Ascending aorta (tissue), 2 donors: ENCODE data around the gene CRYGN. TPM values are rescaled to one million over a fixed set of nuclear protein-coding genes. Genes with fewer than 3 reads are reported as not detected.

Source experiments
- DNase-seq, 2 donors: peaks; one replicate each; pipeline ENCODE4 v3.0.0-alpha.2; 2019; ENCODE audit warnings: low spot score in 2 of 2
- H3K27ac ChIP-seq, 2 donors: fragments of 200-600 bp; sonication (generic); one replicate each; pipeline ENCODE4 v1.5.1; 2016 to 2017; ENCODE audit warnings: mild to moderate bottlenecking in 1 of 2
- H3K27me3 ChIP-seq: fragments of 200-600 bp; sonication (generic); one replicate; pipeline ENCODE4 v1.5.1; 2017
- H3K36me3 ChIP-seq, 2 donors: fragments of 200-600 bp; sonication (generic); one replicate each; pipeline ENCODE4 v1.5.1; 2016
- H3K4me1 ChIP-seq, 2 donors: fragments of 200-600 bp; sonication (generic); one replicate each; pipeline ENCODE4 v1.5.1; 2016 to 2017; ENCODE audit warnings: mild to moderate bottlenecking in 1 of 2
- H3K4me3 ChIP-seq, 2 donors: fragments of 200-600 bp; sonication (generic); one replicate each; pipeline ENCODE4 v1.5.1; 2016 to 2017; ENCODE audit warnings: mild to moderate bottlenecking in 1 of 2
- H3K9me3 ChIP-seq, 2 donors: fragments of 200-600 bp; sonication (generic); one replicate each; pipeline ENCODE4 v1.5.1; 2016
- CTCF ChIP-seq, 3 experiments: fragments of 200-600 bp in 2 of 3; fragments of 450-650 bp in 1 of 3; sonication (generic) in 2 of 3; IDR thresholded peaks; one replicate each; pipeline ENCODE4 v1.5.1; 2016 to 2019; ENCODE audit warnings: antibody characterized with exemption in 3 of 3, mild to moderate bottlenecking in 1 of 3, moderate library complexity in 1 of 3
- intact Hi-C: fragments of 100-400 bp; cut with DNase I; formaldehyde crosslinking; loops from one replicate; pipeline ENCODE4 v1.15.1; 2023
- total RNA-seq: library from RNA; depleted of rRNA; stranded (reverse); fragments of >200 nt; gene quantifications from one replicate; pipeline ENCODE4 v1.1.0, GENCODE V29; 2016

CRYGN gene
- total RNA-seq, 1 donor from 2014 or later: not detected

DNA sequence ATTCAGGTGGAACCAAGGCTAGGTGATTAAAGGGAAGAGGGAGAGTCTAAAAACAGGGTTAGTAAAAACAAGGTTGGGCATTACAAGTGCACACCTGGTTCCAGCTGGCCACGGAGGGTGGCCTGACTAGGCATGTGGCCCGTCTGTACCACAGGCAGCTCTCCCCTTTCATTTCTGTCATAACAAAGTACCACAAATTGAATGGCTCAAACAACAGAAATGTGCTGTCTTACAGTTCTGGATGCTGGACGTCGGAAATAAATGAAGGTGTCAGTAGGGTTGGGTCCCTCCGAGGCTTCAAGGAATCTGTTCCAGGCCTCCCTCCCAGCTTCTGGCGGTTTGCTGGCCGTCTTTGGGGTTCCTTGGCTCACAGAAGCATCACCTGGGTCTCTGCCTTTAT, 16.7 kb downstream of the CRYGN start:
- H3K36me3 ChIP-seq: no peaks in the 10 kb centered on the region
- H3K27ac ChIP-seq: no peak overlapping the region
- peaks cover 5 to 10% of the 10 kb centered on the region in 2 donors for H3K9me3 ChIP-seq
- H3K4me3 ChIP-seq: no peak overlapping the region
- intact Hi-C loops: no loop called here
- H3K27me3 ChIP-seq: no peaks in the 10 kb centered on the region
- peaks cover 12 to 18% of the 10 kb centered on the region in 2 donors for H3K4me1 ChIP-seq
- DNase-seq: no peak
- no peak for TF ChIP-seq CTCF (IDR thresholded peaks at IDR 0.05)

DNA sequence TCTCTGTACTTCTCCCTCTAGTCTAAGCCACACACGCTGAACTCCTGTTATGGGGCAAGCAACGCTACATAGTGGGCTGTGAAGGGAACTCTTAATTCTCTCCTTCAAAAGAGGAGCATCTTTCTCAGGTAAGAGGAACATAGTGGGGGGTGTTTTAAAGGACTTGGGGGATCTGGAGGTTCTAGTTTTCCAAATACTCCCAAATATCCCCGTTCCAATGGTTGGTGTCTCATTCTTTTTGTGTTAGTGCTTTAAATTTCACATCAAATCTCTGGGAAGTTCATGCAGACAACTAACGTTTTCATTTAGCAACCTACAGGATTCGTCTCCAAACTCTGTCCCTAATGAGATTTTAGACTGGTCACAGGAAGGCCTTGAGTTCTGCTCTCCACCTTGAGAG, 17.7 kb downstream of the CRYGN start:
- Histone ChIP-seq H3K27ac (no peak overlapping the region), H3K4me3 (no peak overlapping the region), H3K36me3 (no peaks in the 10 kb centered on the region), H3K27me3 (no peaks in the 10 kb centered on the region), H3K9me3 (peaks cover 5 to 10% of the 10 kb centered on the region in 2 donors), H3K4me1 (peaks cover 5 to 11% of the 10 kb centered on the region in 2 donors)
- intact Hi-C loops: no loop called here
- no peak for TF ChIP-seq CTCF (IDR thresholded peaks at IDR 0.05)
- DNase-seq: no peak

GRCh38 chr7:151420144-151420543, 19.8 kb downstream of the CRYGN start:
- Histone ChIP-seq H3K4me1 (no peaks in the 10 kb centered on the region), H3K9me3 (peaks cover 5 to 10% of the 10 kb centered on the region in 2 donors), H3K36me3 (no peaks in the 10 kb centered on the region), H3K4me3 (no peak overlapping the region), H3K27ac (no peak overlapping the region), H3K27me3 (no peaks in the 10 kb centered on the region)
- DNase-seq: no peak
- intact Hi-C loops: no loop called here
- TF ChIP-seq CTCF (IDR thresholded peaks at IDR 0.05): no peak

DNA sequence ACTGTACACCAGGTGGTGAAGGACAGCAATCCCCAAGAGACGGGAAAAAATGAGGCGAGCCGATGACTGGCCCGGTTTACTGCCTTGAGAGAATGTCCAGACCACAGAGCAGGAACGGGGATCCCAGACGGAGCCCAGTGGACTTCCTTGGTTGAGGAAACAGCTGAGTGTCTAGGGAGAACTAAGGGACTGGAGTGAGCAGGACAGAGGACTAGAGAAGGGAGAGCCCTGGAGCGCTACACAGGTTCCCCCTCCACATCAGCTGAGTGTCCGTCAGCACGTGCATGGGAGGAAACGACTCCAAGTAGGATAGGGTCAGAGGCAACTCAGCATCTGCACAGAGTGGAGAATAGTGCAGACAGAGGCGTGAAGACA, 23.0 kb downstream of the CRYGN start:
- H3K27me3 ChIP-seq: no peaks in the 10 kb centered on the region
- no peak overlapping the region for H3K4me3 ChIP-seq
- H3K36me3 ChIP-seq: no peaks in the 10 kb centered on the region
- no peaks in the 10 kb centered on the region for H3K4me1 ChIP-seq
- DNase-seq: no peak
- TF ChIP-seq CTCF (IDR thresholded peaks at IDR 0.05): no peak
- intact Hi-C loops: no loop called here
- no peak overlapping the region for H3K27ac ChIP-seq
- H3K9me3 ChIP-seq: peaks cover 5 to 10% of the 10 kb centered on the region in 2 donors

GRCh38 chr7:151416112-151416940, 23.6 kb downstream of the CRYGN start:
- intact Hi-C loops: no loop called here
- no peak for TF ChIP-seq CTCF (IDR thresholded peaks at IDR 0.05)
- Histone ChIP-seq H3K4me3 (no peak overlapping the region), H3K36me3 (no peaks in the 10 kb centered on the region), H3K27ac (no peak overlapping the region), H3K9me3 (peaks cover 5 to 10% of the 10 kb centered on the region in 2 donors), H3K4me1 (no peaks in the 10 kb centered on the region), H3K27me3 (no peaks in the 10 kb centered on the region)
- no peak for DNase-seq
